ENCODE data around the gene CEP57L1.

CEP57L1 gene

GRCh38 chr6:109095036-109095834, at the start of gene CEP57L1:
CEP57L1 (plus strand) TSS chr6:109095507; CDS start chr6:109145222, 49,715 bp downstream.
- peak; percentile 97 for DNase-seq (ENCODE audit: low spot score)

GRCh38 chr6:109048176-109048575, 47.1 kb upstream of the CEP57L1 start:
- no peak for DNase-seq (ENCODE audit: low spot score)

DNA sequence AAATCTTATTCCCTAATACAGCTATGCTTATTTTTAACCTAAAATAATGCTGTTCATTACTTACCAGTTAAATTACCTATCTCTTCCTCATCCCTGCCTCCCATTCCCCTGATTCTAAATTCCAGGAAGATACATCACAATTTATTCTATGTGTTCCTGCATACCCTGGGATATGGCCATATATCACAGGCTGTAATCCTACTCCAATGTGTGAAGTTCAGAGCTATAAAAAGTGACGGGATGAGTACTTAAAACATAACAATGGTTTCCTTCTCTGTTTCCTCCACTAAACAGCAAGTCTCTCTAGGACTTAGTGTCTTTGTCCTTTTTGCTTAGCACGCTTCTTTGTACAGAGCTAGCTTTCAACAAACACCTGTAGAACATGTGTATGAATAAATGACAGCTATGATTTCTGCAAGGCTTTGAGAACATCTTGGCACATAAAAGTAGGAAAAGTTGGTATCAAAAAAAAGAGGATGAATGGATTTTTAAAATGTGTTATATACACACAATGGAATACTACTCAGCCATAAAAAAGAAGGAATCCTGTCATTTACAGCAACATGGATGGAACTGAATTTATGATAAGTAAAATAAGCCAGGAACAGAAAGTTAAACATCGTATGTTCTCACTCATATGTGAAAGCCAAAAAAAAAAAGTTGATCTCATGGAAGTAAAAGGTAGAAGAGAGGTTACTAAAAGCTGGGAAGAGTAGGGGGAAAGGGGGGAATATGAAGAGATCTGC, 46.5 kb upstream of the CEP57L1 start:
- DNase-seq (ENCODE audit: low spot score): no peak

GRCh38 chr6:109050012-109050411, 45.3 kb upstream of the CEP57L1 start:
- DNase-seq (ENCODE audit: low spot score): no peak

GRCh38 chr6:109050447-109051102, 44.7 kb upstream of the CEP57L1 start:
- no peak for DNase-seq (ENCODE audit: low spot score)

GRCh38 chr6:109051301-109052017, 43.8 kb upstream of the CEP57L1 start:
- DNase-seq (ENCODE audit: low spot score): no peak

DNA sequence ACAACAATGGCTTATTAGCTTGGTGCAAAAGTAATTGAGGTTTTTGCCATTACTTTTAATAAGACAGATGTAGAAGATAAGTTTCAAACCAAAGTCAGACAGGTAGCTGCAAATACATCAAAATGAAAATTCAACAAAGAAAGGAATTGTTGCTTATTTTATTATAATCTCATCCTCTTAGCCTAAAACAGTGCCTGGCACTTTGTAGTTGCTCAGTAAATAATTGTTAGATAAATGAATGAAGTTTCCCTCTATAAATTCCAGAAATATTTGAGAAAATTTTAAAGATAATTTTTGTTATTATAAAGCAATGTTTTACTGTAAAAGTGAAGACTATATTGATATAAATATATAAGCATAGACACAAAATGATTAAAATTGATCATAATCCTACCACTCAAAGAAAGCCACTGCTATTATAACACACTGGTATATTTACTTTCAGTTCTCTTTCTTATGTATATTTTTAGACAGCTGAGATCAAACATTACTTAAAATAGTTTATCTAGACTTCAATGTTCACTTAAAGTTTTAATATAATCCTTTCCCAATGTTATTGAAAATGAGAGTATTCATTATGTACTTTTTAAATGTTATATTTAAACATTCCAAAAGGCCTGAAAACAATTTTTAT, 43.2 kb upstream of the CEP57L1 start:
- no peak for DNase-seq (ENCODE audit: low spot score)

DNA sequence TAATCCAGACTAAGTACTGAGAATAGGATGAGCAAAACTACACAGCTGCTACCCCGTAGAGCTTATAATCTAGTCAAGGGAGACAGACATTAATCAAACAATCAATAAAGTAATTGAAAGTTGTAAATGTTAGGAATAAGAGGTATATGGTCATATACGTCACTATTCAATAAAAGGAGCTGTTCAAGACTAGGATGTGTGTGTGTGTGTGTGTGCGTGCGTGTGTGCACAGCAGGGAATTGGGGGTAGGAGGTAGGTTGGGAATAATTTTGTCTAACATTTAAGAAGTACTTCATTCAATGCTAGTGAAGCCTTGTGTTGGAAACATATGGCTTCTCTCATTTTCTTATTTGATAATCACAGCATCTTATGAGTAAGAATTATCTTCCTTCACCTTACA, 42.5 kb upstream of the CEP57L1 start:
- no peak for DNase-seq (ENCODE audit: low spot score)

DNA sequence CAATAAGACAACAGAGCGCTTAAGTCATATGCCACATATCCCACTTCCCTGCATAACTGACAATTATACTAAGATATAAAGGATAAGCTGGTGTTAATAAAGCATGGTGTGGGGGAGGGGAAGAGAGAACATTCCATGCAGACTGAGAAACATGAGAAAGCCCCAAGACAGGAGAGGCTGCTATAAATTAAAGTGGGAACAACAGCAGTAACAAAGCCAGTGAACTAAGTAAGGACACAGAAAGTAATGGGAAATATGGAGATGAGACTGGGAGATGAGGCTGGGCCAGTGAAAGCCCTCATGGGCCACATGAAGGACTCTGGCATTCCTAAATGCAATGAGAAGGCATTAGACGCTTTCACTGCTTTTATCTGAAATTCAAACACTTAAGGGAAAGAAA, 42.0 kb upstream of the CEP57L1 start:
- DNase-seq (ENCODE audit: low spot score): no peak

DNA sequence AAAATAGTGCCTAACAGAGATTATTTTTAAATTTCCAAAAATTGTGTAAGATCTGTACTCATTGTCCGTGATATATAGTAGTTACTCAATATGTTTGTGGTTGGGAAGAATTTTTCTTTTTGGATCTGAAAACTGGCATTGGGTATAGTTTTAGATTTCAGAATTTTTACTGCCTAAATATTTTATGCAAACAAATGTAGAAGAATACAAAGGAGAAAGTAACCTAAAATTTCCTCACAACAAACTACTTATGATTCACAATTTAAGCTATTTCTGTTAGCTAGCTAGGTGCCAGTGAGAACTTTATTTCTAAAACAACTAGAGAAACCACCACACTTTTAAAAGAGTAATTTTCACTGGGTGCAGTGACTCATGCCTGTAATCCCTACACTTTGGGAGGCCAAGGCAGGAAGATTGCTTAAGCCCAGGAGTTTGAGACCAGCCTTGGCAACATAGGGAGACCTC, 39.5 kb upstream of the CEP57L1 start:
- DNase-seq (ENCODE audit: low spot score): peak; percentile 43

DNA sequence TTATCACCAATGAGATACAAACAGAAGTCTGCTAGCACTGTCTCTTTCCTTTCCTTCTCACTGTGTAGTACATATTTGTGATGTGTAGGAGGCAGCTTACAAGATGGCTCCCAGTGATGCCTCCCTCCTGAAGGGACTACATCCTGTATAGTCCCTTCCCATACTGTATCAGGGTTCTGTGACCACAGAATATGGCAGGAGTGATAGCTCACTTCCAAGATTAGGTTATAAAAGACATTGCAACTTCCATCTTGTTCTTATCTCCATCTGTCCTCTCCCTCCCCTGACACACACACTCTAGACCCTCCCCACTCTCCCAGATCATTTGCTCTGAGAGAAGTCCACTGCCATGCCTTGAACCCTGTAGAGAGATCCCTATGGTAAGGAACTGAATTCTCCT, 38.6 kb upstream of the CEP57L1 start:
- no peak for DNase-seq (ENCODE audit: low spot score)

- DNase-seq (ENCODE audit: low spot score): no peak
These were observed 36.7 kb upstream of the CEP57L1 start for GRCh38 chr6:109058620-109059019.

GRCh38 chr6:109059153-109059552, 36.2 kb upstream of the CEP57L1 start:
- peak; percentile 24 for DNase-seq (ENCODE audit: low spot score)

DNA sequence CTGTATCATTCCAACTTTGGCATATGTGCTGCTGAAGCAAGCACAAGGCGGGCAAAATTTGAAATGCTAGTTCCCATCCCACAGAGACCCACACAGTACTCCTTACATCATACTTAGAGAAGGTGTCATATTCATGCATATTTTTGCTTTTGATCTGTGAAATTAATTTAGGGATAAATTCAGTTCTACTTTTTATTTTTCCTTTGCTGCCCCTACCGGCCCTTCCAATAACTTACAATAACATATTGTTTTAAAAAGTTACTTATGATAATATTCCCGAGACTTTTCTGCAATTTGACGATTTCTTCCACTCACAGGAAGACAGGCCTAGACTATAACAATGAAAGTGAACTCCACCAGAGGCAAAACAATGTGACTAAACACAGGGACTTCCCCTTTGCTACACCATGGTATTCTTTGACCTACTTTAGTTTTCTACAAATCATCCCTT, 35.7 kb upstream of the CEP57L1 start:
- DNase-seq (ENCODE audit: low spot score): peak; percentile 20

DNA sequence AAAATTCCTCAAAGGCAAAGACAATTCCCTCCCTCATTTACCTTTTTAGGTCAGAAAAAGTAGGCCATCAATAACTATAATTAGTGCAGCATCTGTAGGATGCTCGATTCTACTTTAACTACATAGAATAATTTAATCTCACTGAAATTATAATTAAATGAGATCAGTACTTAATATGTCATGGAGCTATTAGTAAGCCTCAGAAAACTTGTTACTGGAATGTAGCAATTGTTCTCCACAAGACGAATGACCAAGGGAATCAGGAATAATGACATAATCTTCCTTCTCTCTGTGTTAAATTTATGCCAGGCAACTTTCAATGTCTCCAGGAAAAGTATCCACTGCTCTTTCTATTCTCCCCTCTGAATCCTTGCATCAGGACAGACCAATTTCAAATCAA, 34.7 kb upstream of the CEP57L1 start:
- DNase-seq (ENCODE audit: low spot score): no peak

GRCh38 chr6:109062216-109062615, 33.1 kb upstream of the CEP57L1 start:
- no peak for DNase-seq (ENCODE audit: low spot score)

DNA sequence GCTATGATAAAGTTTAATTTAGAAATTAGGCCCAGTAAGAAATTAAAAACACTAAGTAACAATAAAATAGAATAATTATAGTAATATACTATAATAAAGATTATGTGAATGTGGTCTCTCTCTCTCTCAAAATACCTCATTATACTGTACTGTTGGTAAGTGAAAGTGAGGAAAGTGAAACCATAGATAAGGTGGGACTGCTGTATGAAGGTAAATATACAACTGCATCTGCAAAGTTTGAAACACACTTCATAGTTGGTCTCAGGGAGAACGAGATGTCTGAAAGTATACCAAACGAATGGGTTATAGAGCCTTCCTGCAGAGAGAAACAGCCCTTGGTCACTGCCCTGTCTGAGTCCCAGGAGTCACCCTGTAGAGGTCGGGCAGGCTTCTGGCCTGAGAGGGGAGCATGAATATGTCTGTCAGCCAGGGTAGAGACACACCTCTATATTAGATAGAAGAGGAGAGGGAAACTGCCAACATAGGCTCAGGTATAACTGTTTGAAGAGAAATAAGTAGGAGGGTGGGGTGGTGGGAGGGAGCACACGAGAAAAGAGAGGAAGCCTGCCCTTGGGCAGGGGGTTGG, 32.4 kb upstream of the CEP57L1 start:
- DNase-seq (ENCODE audit: low spot score): no peak

DNA sequence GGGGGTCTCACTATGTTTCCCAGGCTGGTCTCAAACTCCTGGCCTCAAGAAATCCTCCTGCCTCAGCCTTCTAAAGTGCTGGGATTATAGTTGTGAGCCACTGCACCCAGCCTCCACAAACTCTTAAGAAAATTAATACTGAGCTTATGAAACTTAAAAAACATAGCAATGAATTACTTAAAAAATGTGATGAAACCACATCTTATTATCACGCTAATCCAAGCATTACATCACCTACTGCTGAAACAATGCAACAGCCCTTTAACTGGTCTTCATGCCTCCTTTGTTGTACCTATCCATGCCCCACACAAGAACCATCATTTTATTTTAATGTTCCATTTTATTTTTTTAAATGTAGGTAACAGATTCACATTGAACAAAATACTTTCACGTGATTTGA, 25.6 kb upstream of the CEP57L1 start:
- DNase-seq (ENCODE audit: low spot score): peak; percentile 54

- no peak for DNase-seq (ENCODE audit: low spot score)
These were observed 24.0 kb upstream of the CEP57L1 start for GRCh38 chr6:109071125-109071917.

All from GM03348 (cell line).